Prostate gland (tissue), 2 donors: ENCODE results near the gene LILRB2. TPM values are rescaled to one million over a fixed set of nuclear protein-coding genes. Genes with fewer than 3 reads are reported as not detected.
"Not testable (repeated sequence)": the region's sequence is repeated elsewhere in the genome, so short reads cannot be mapped to it uniquely, and the experiment has no call there.

Experiments
- DNase-seq: peaks from one replicate; pipeline ENCODE4 v3.0.0-alpha.2; 2019; ENCODE audit warnings: low spot score
- H3K27ac ChIP-seq, 2 donors: fragments of 200-600 bp; sonication (generic); 2 replicates each; pipeline ENCODE4 v1.5.1; 2017 to 2019
- H3K27me3 ChIP-seq: fragments of 200-600 bp; sonication (generic); replicated peaks from 2 replicates; pipeline ENCODE4 v1.5.1; 2019; ENCODE audit not compliant: insufficient read depth
- H3K36me3 ChIP-seq, 2 donors: fragments of 200-600 bp; sonication (generic); 1 replicate in 1 of 2; 2 replicates in 1 of 2; pipeline versions ENCODE4 v1.5.1 to v1.8.1; 2017 to 2019
- H3K4me1 ChIP-seq: fragments of 200-600 bp; sonication (generic); replicated peaks from 2 replicates; pipeline ENCODE4 v1.5.1; 2019
- H3K4me3 ChIP-seq, 2 donors: fragments of 200-600 bp; sonication (generic); 2 replicates each; pipeline ENCODE4 v1.5.1; 2017 to 2019
- H3K9me3 ChIP-seq: fragments of 200-600 bp; sonication (generic); 2 replicates; pipeline ENCODE4 v1.5.1; 2017
- POLR2A ChIP-seq: fragments of 450-650 bp; IDR thresholded peaks from one replicate; pipeline ENCODE4 v1.6.1; 2016; ENCODE audit warnings: antibody characterized with exemption, mild to moderate bottlenecking
- POLR2AphosphoS5 ChIP-seq: sonication (generic); formaldehyde crosslinking; IDR thresholded peaks from one replicate; pipeline ENCODE4 v1.6.1; 2017; ENCODE audit warnings: antibody characterized with exemption
- WGBS: methylation state at CpG from one replicate; pipeline ENCODE4 v1.1.5; 2018; 5-methylcytosine and 5-hydroxymethylcytosine counted together
- intact Hi-C: fragments of 100-400 bp; cut with DNase I; formaldehyde crosslinking; loops from one replicate; pipeline ENCODE4 v1.14.2; 2022
- microRNA-seq: library from miRNA; unstranded; fragments of <30 nt; microRNA quantifications from one replicate; pipeline ENCODE4, GENCODE V29; 2016
- small RNA-seq, 2 donors: library from RNA; depleted of rRNA; stranded (forward); fragments of <200 nt; gene quantifications; one replicate each; pipeline ENCODE3, GENCODE V24; 2016
- total RNA-seq, 2 donors: library from RNA; depleted of rRNA; stranded (reverse); fragments of >200 nt; gene quantifications; one replicate each; pipeline ENCODE4 v1.1.0, GENCODE V29; 2016
- TF ChIP-seq, protein P1 (sequence below), 4 experiments: fragments of 200-600 bp in 2 of 4; fragments of 450-650 bp in 2 of 4; sonication (generic) in 2 of 4; IDR thresholded peaks; 1 replicate in 3 of 4; 2 replicates in 1 of 4; pipeline ENCODE4 v1.5.1; 2016 to 2019; ENCODE audit warnings: antibody characterized with exemption in 4 of 4, mild to moderate bottlenecking in 2 of 4, moderate library complexity in 2 of 4

The LILRB2 gene
- total RNA-seq, 2 donors from 2014 or later: 0.09 to 1.4 TPM

GRCh38 chr19:54229146-54229545 lies 51.8 kb downstream of the LILRB2 start:
- Histone ChIP-seq H3K4me1 (no peaks in the 10 kb centered on the region), H3K27ac (no peak overlapping the region), H3K27me3 (no peaks in the 10 kb centered on the region), H3K4me3 (no peak overlapping the region), H3K9me3 (no peaks in the 10 kb centered on the region), H3K36me3 (no peaks in the 10 kb centered on the region)
- WGBS: 91% methylated on average over 8 of the region's 8 CpGs
- intact Hi-C loops: no loop called here
- TF ChIP-seq POLR2A (no peak), POLR2AphosphoS5 (no peak)
- TF ChIP-seq, protein P1, sequence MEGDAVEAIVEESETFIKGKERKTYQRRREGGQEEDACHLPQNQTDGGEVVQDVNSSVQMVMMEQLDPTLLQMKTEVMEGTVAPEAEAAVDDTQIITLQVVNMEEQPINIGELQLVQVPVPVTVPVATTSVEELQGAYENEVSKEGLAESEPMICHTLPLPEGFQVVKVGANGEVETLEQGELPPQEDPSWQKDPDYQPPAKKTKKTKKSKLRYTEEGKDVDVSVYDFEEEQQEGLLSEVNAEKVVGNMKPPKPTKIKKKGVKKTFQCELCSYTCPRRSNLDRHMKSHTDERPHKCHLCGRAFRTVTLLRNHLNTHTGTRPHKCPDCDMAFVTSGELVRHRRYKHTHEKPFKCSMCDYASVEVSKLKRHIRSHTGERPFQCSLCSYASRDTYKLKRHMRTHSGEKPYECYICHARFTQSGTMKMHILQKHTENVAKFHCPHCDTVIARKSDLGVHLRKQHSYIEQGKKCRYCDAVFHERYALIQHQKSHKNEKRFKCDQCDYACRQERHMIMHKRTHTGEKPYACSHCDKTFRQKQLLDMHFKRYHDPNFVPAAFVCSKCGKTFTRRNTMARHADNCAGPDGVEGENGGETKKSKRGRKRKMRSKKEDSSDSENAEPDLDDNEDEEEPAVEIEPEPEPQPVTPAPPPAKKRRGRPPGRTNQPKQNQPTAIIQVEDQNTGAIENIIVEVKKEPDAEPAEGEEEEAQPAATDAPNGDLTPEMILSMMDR (IDR thresholded peaks at IDR 0.05): no peak
- DNase-seq: no peak

- DNase-seq, H3K27me3 ChIP-seq, H3K27ac ChIP-seq, H3K36me3 ChIP-seq, intact Hi-C loops, H3K4me3 ChIP-seq, H3K4me1 ChIP-seq, H3K9me3 ChIP-seq: not testable (repeated sequence)
- 57% methylated on average over 10 of the region's 10 CpGs for WGBS
Observed at GRCh38 chr19:54224619-54225018, 56.3 kb downstream of the LILRB2 start.

GRCh38 chr19:54223937-54224281 lies 57.0 kb downstream of the LILRB2 start:
- DNase-seq, H3K36me3 ChIP-seq, intact Hi-C loops, H3K27me3 ChIP-seq, H3K4me1 ChIP-seq, H3K9me3 ChIP-seq, H3K27ac ChIP-seq, H3K4me3 ChIP-seq: not testable (repeated sequence)
- 49% methylated on average over 5 of the region's 5 CpGs for WGBS

Small RNA genes within 50 kb of the gene (microRNA-seq; reads per million reads assigned to microRNA genes)
- gene MIR4752: not detected

Small RNA genes within 50 kb of the gene (small RNA-seq; reads per million reads assigned to genes)
- gene AC245884.12 (0 reads per million in 2 donors), gene MIR4752 (0 reads per million in 2 donors), gene RNU6-1307P (0 reads per million in 2 donors)

Other genes with a start within 250 kb of the LILRB2 start
- gene VSTM1, start 217.2 kb downstream of the LILRB2 start, total RNA-seq: 1 to 10 TPM in 1 of 2 donors, not detected in 1; 1.6 TPM
- 1 to 10 TPM in 1 of 2 donors, not detected in 1; 1.6 TPM for gene TARM1, start 199.7 kb downstream of the LILRB2 start, total RNA-seq
- 1 to 10 TPM in 1 of 2 donors, under 1 TPM in 1; 0.23 to 1.6 TPM for gene OSCAR, start 180.3 kb downstream of the LILRB2 start, total RNA-seq
- gene NDUFA3, start 178.3 kb downstream of the LILRB2 start, total RNA-seq: 10 to 100 TPM; 39.4 to 48.5 TPM
- 10 to 100 TPM; 30.7 to 52.0 TPM for gene TFPT, start 165.5 kb downstream of the LILRB2 start, total RNA-seq
- 10 to 100 TPM; 50.7 to 71.6 TPM for gene PRPF31, start 165.4 kb downstream of the LILRB2 start, total RNA-seq
- gene CNOT3, start 143.3 kb downstream of the LILRB2 start, total RNA-seq: 10 to 100 TPM; 22.8 to 54.4 TPM
- 10 to 100 TPM in 1 of 2 donors, 1 to 10 TPM in 1; 7.6 to 14.7 TPM for gene LENG1, start 121.4 kb downstream of the LILRB2 start, total RNA-seq
- gene TMC4, start 108.0 kb downstream of the LILRB2 start, total RNA-seq: 10 to 100 TPM; 40.2 to 88.6 TPM
- 100 to 1,000 TPM in 1 of 2 donors, 10 to 100 TPM in 1; 91.7 to 430 TPM for gene MBOAT7, start 91.5 kb downstream of the LILRB2 start, total RNA-seq
- gene TSEN34, start 89.8 kb downstream of the LILRB2 start, total RNA-seq: 100 to 1,000 TPM; 122 to 163 TPM
- 1,000 to 10,000 TPM; 1,667 to 3,369 TPM for gene RPS9, start 80.3 kb downstream of the LILRB2 start, total RNA-seq
- 1 to 10 TPM in 1 of 2 donors, under 1 TPM in 1; 0.73 to 5.9 TPM for gene LILRB3, start 58.1 kb downstream of the LILRB2 start, total RNA-seq
- under 1 TPM in 1 of 2 donors, not detected in 1; 0.23 TPM for gene LILRA6, start 38.3 kb downstream of the LILRB2 start, total RNA-seq
- 1 to 10 TPM in 1 of 2 donors, not detected in 1; 1.5 TPM for gene LILRB5, start 23.8 kb downstream of the LILRB2 start, total RNA-seq
- gene LILRA5, start 32.1 kb upstream of the LILRB2 start, total RNA-seq: 1 to 10 TPM in 1 of 2 donors, not detected in 1; 1.2 TPM
- 1 to 10 TPM; 1.7 to 2.3 TPM for gene LILRA4, start 58.1 kb upstream of the LILRB2 start, total RNA-seq
- 10 to 100 TPM in 1 of 2 donors, 1 to 10 TPM in 1; 7.2 to 19.7 TPM for gene LAIR1, start 83.8 kb upstream of the LILRB2 start, total RNA-seq
- 100 to 1,000 TPM in 1 of 2 donors, 1 to 10 TPM in 1; 1.8 to 136 TPM for gene TTYH1, start 134.4 kb upstream of the LILRB2 start, total RNA-seq
- 100 to 1,000 TPM; 111 to 292 TPM for gene LENG8, start 168.1 kb upstream of the LILRB2 start, total RNA-seq
- gene LENG9, start 182.7 kb upstream of the LILRB2 start, total RNA-seq: 10 to 100 TPM; 18.6 to 22.2 TPM
- 100 to 1,000 TPM; 102 to 193 TPM for gene CDC42EP5, start 192.2 kb upstream of the LILRB2 start, total RNA-seq
- gene LAIR2, start 221.7 kb upstream of the LILRB2 start, total RNA-seq: not detected